ENCODE data around the gene F9.

- TF ChIP-seq CTCF (IDR thresholded peaks at IDR 0.05): no peak
- no peak for TF ChIP-seq POLR2A (IDR thresholded peaks at IDR 0.05)
- TF ChIP-seq POLR2AphosphoS5 (IDR thresholded peaks at IDR 0.05): no peak
Measured at GRCh38 chrX:139563251-139563650, 32.7 kb downstream of the F9 start.

Measured in gastroesophageal sphincter (tissue), 3 donors.